Measurements from ENCODE around the gene ZDHHC8. TPM values are rescaled to one million over a fixed set of nuclear protein-coding genes. Genes with fewer than 3 reads are reported as not detected.

The ZDHHC8 gene
- total and polyA plus RNA-seq, 3 experiments from 2014 or later: 4.4 to 80.7 (median 74.7) TPM

DNA sequence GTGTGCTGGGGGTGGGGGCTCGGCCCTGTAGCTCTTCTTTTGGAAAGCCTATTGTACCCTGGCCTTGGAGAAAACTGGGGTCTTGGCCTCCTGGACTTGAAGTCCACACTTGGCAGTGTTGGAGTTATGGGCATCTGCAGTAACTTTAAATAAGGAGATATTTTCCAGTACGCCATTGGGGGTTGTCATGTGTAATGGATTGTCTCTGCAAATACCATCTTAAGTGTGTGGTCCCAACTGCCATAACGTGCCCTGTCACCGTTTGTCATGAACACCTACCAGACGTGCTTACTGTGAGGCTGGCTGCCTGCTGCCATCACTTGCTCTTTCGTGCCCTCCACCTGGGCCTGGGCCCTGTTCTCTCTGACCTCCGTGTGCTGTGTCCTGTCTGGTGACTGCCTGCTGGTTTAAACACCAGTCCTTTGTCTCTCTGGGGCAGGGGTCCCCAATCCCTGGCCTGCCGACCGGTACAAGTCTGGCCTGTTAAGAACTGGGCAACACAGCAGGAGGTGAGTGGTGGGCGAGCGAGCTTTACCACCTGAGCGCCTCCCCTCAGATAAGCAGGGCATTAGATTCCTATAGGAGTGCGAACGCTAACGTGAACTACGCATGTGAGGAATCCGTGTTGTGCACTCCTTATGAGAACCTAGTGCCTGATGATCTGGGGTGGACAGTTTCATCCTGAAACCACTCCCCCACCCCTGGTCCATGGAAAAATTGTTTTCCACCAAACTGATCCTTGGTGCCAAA is 3.6 kb upstream of the ZDHHC8 start:
- peaks cover 0 to 41% (median 2%) of the 10 kb centered on the region in 3 donors for H3K36me3 Mint-ChIP-seq
- H3K27me3 ChIP-seq (ENCODE audit: insufficient read depth, low read length, poor library complexity, severe bottlenecking): no peaks in the 10 kb centered on the region
- H3K27ac Mint-ChIP-seq: peak overlapping the region in 3 of 8 donors; percentile 58 to 92 (median 79)
- no peaks in the 10 kb centered on the region for H3K9me3 ChIP-seq (ENCODE audit: low read length)
- H3K27me3 Mint-ChIP-seq: no peaks in the 10 kb centered on the region
- CTCF ChIA-PET: interaction anchor here (1.3 to 3.5 kb wide), 5 partner anchors 10 to 155 kb away, joined by 3 to 25 read pairs (median 5); no protein-coding TSS in a partner anchor
- H3K4me3 Mint-ChIP-seq: peak overlapping the region in 1 of 7 donors; percentile 86
- H3K4me1 ChIP-seq (ENCODE audit: insufficient read depth, low read length): peaks cover 25% of the 10 kb centered on the region
- no peak overlapping the region for H3K27ac ChIP-seq (ENCODE audit: low read depth, low read length)
- DNase-seq: no peak
- peaks cover 10 to 30% (median 13%) of the 10 kb centered on the region in 3 donors for H3K4me1 Mint-ChIP-seq
- peaks cover 16% of the 10 kb centered on the region for H3K36me3 ChIP-seq (ENCODE audit: insufficient read depth, low read length)
- no peak overlapping the region for H3K4me3 ChIP-seq (ENCODE audit: low read length)
- H3K9me3 Mint-ChIP-seq: no peaks in the 10 kb centered on the region
- POLR2A ChIA-PET: no interaction called here

DNA sequence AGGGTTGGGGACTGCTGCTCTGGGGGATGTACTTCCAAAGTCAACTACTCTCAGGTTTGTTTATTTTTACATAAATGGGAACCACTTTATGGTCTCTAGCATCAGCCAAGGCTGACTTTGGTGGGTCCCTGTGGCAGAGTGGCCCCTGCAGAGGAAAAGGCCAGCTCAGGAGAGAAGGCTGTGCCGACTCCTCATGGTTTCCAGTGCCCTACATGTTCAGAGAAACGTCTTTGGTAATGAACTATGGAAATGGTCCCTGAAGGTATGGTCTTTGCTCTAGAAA is 3.0 kb upstream of the ZDHHC8 start:
- Histone ChIP-seq H3K4me3 (ENCODE audit: low read length) (no peak overlapping the region), H3K27me3 (ENCODE audit: insufficient read depth, low read length, poor library complexity, severe bottlenecking) (no peaks in the 10 kb centered on the region), H3K27ac (ENCODE audit: low read depth, low read length) (no peak overlapping the region), H3K9me3 (ENCODE audit: low read length) (no peaks in the 10 kb centered on the region), H3K36me3 (ENCODE audit: insufficient read depth, low read length) (peaks cover 14% of the 10 kb centered on the region), H3K4me1 (ENCODE audit: insufficient read depth, low read length) (peaks cover 25% of the 10 kb centered on the region)
- Mint-ChIP-seq H3K36me3 (peaks cover 0 to 41% (median 2%) of the 10 kb centered on the region in 3 donors), H3K27ac (peak overlapping the region in 4 of 8 donors; percentile 24 to 92 (median 38)), H3K27me3 (no peaks in the 10 kb centered on the region), H3K9me3 (no peaks in the 10 kb centered on the region), H3K4me1 (peaks cover 13 to 32% (median 15%) of the 10 kb centered on the region in 3 donors), H3K4me3 (peak overlapping the region in 1 of 7 donors; percentile 86)
- CTCF ChIA-PET: interaction anchor here (1.3 to 3.5 kb wide), 7 partner anchors 10 to 164 kb away, joined by 3 to 25 read pairs (median 5); no protein-coding TSS in a partner anchor
- DNase-seq: no peak
- POLR2A ChIA-PET: interaction anchor here (1.2 kb wide), 1 partner anchor 11 kb away, joined by 6 read pairs; the partner anchor contains the start of gene TRMT2A

DNA sequence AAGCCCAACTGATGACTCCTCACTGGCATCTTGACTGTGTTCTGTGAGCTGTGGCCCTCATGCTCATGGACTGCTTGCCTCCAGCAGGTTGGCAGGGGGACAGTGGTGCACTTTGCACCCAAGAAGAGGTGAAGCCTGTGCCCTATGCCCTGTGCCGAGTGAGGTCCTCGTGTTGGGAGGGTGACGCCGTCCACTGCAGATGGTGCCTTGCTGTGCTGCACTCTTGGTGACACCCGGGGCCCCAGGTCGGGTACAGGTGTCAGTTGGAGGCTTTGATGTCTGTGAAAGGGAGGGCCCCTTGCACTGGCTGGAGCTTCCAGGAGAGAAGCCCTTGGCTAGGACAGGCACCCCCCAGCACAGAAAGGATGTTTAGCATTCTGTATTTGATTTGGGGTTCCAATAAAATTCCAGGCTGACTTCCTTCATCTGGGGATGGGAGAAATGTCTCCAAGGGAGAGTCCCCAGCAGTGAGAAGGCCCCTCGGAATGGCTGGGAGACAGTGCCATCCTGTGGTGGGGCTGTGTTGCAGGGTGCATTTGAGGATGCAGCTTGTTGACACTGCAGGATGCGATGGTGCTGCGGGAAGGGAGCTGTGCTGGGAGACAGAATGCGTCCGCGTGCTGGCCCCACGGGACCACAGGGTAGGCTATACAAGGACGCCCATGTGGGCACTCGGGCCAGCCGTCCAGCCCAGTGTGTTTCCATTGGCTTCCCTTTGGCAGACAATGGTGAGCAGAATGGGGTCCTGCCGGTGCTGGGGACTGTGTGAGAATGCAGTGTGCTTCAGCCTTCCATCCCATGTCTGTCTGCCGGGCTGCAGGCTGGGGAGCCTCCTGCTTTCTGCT is 2.5 kb upstream of the ZDHHC8 start:
- Histone ChIP-seq H3K27ac (ENCODE audit: low read depth, low read length) (no peak overlapping the region), H3K36me3 (ENCODE audit: insufficient read depth, low read length) (peaks cover 9% of the 10 kb centered on the region), H3K4me3 (ENCODE audit: low read length) (no peak overlapping the region), H3K27me3 (ENCODE audit: insufficient read depth, low read length, poor library complexity, severe bottlenecking) (no peaks in the 10 kb centered on the region), H3K4me1 (ENCODE audit: insufficient read depth, low read length) (peaks cover 31% of the 10 kb centered on the region), H3K9me3 (ENCODE audit: low read length) (no peaks in the 10 kb centered on the region)
- Mint-ChIP-seq H3K27ac (peak overlapping the region in 7 of 8 donors; percentile 15 to 92 (median 47)), H3K27me3 (no peaks in the 10 kb centered on the region), H3K36me3 (peaks cover 0 to 36% (median 2%) of the 10 kb centered on the region in 3 donors), H3K9me3 (no peaks in the 10 kb centered on the region), H3K4me3 (peak overlapping the region in 6 of 7 donors; percentile 24 to 86 (median 56)), H3K4me1 (peaks cover 13 to 33% (median 20%) of the 10 kb centered on the region in 3 donors)
- CTCF ChIA-PET: interaction anchor here (0.6 to 3.5 kb wide), 14 partner anchors 9 to 399 kb away, joined by 3 to 25 read pairs (median 4); partner anchors contain the start of genes RANBP1 and TANGO2
- POLR2A ChIA-PET: interaction anchor here (1.2 kb wide), 1 partner anchor 12 kb away, joined by 6 read pairs; the partner anchor contains the start of gene TRMT2A
- peak; percentile 39 to 74 (median 46) for DNase-seq

DNA sequence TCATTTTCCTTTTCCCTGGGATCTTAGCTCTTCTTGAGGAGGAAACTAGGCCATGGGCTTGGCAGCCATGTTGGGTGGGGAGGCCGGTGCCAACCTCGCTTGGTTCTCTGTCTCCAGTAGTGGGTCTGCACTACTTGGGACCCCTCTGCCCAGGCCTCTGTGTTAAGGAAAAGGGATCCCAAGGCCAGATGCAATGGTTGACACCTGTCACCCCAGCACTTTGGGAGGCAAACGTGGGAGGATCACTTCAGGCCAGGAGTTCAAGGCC is 1.9 kb upstream of the ZDHHC8 start:
- no peaks in the 10 kb centered on the region for H3K9me3 Mint-ChIP-seq
- H3K27me3 ChIP-seq (ENCODE audit: insufficient read depth, low read length, poor library complexity, severe bottlenecking): no peaks in the 10 kb centered on the region
- H3K36me3 Mint-ChIP-seq: peaks cover 0 to 34% (median 2%) of the 10 kb centered on the region in 3 donors
- H3K27me3 Mint-ChIP-seq: no peaks in the 10 kb centered on the region
- H3K27ac Mint-ChIP-seq: peak overlapping the region in 3 of 8 donors; percentile 77 to 92 (median 89)
- peaks cover 36% of the 10 kb centered on the region for H3K4me1 ChIP-seq (ENCODE audit: insufficient read depth, low read length)
- H3K27ac ChIP-seq (ENCODE audit: low read depth, low read length): no peak overlapping the region
- peaks cover 9% of the 10 kb centered on the region for H3K36me3 ChIP-seq (ENCODE audit: insufficient read depth, low read length)
- H3K4me3 Mint-ChIP-seq: peak overlapping the region in 2 of 7 donors; percentile 46 to 50
- no peak overlapping the region for H3K4me3 ChIP-seq (ENCODE audit: low read length)
- no peak for DNase-seq
- CTCF ChIA-PET: interaction anchor here (0.6 to 3.5 kb wide), 13 partner anchors 9 to 399 kb away, joined by 3 to 25 read pairs (median 5); partner anchors contain the start of genes RANBP1 and TANGO2
- peaks cover 17 to 38% (median 25%) of the 10 kb centered on the region in 3 donors for H3K4me1 Mint-ChIP-seq
- POLR2A ChIA-PET: interaction anchor here (1.2 kb wide), 1 partner anchor 12 kb away, joined by 6 read pairs; the partner anchor contains the start of gene TRMT2A
- no peaks in the 10 kb centered on the region for H3K9me3 ChIP-seq (ENCODE audit: low read length)

DNA sequence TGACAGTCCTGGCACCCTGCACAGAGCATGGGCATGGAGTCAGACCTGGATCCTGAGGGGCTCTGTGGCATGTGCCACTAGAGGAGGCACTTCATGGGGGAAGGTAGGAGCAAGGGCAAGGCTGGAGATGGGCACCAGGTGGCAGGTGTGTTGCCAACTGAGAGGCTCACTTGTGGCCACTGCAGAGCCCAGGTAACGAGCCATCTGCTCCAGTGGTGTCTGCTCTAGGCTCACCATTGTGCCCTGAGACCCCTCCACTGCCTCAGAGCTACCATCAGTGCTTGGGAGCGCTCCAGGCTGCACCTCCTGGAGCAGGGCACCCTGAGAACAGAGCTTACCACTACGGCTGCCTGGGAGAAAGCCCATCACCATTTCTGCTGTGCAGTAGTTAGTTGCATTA is 1.3 kb upstream of the ZDHHC8 start:
- H3K4me3 ChIP-seq (ENCODE audit: low read length): no peak overlapping the region
- H3K27me3 Mint-ChIP-seq: no peaks in the 10 kb centered on the region
- peaks cover 38% of the 10 kb centered on the region for H3K4me1 ChIP-seq (ENCODE audit: insufficient read depth, low read length)
- H3K36me3 Mint-ChIP-seq: peaks cover 0 to 27% (median 2%) of the 10 kb centered on the region in 3 donors
- no peaks in the 10 kb centered on the region for H3K9me3 ChIP-seq (ENCODE audit: low read length)
- H3K27me3 ChIP-seq (ENCODE audit: insufficient read depth, low read length, poor library complexity, severe bottlenecking): no peaks in the 10 kb centered on the region
- ChIA-PET CTCF (interaction anchor here (0.7 to 3.5 kb wide), 7 partner anchors 8 to 400 kb away, joined by 3 to 25 read pairs (median 6); partner anchors contain the start of gene TANGO2), POLR2A (interaction anchor here (0.9 kb wide), 1 partner anchor 10 kb away, joined by 3 read pairs; no protein-coding TSS in a partner anchor)
- DNase-seq: peak in 1 of 5 donors; percentile 11
- no peaks in the 10 kb centered on the region for H3K9me3 Mint-ChIP-seq
- H3K27ac Mint-ChIP-seq: peak overlapping the region in 7 of 8 donors; percentile 24 to 92 (median 61)
- peaks cover 9% of the 10 kb centered on the region for H3K36me3 ChIP-seq (ENCODE audit: insufficient read depth, low read length)
- H3K27ac ChIP-seq (ENCODE audit: low read depth, low read length): no peak overlapping the region
- H3K4me3 Mint-ChIP-seq: peak overlapping the region; percentile 50 to 77 (median 62)
- peaks cover 17 to 43% (median 25%) of the 10 kb centered on the region in 3 donors for H3K4me1 Mint-ChIP-seq

DNA sequence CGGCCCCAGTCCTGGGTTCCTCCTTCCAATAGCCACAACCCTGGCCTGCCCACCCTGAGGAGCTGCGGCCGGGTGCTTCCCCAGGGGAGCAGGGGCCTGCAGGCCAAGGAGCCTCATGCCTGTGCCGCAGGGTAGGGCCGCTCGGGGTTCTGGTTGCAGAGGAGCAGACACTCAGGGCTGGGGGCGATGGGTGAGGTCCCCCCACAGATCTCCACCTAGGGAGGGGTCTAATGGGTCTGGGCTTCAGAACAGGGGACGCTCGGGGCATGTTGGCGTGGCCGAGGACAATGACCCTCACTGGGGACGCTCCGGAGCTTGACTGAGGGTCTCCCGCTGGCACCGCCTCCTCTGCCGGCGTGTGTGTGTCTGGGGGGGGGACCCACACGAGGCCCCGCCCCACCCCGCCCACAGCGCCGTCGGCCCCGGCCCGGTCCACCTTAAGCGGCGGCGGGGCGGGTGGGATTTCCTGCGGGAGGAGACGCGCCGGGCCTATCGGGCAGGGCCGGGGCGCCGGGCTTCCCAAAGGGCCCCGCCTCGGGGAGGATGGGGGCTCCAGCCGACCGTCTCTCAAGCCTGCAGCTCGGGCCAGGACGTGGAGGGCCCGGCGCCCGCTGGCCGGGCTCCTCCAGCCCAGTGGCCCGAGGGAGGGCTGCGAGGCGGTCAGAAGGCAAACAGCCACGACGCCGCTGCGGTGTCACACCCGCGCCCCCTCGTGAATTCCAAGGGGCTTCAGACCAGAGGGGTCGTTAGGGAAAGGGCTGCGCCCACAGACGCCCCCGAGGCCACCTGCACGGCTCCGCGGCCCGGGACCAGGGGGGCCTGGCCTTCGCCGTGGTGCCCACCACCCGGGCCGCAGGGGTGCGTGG is 640 bp upstream of the ZDHHC8 start:
- no peaks in the 10 kb centered on the region for H3K9me3 Mint-ChIP-seq
- H3K27ac Mint-ChIP-seq: peak overlapping the region in 4 of 8 donors; percentile 34 to 92 (median 62)
- Histone ChIP-seq H3K9me3 (ENCODE audit: low read length) (no peaks in the 10 kb centered on the region), H3K4me3 (ENCODE audit: low read length) (peak overlapping the region; percentile 71), H3K27me3 (ENCODE audit: insufficient read depth, low read length, poor library complexity, severe bottlenecking) (no peaks in the 10 kb centered on the region), H3K36me3 (ENCODE audit: insufficient read depth, low read length) (peaks cover 2% of the 10 kb centered on the region), H3K4me1 (ENCODE audit: insufficient read depth, low read length) (peaks cover 38% of the 10 kb centered on the region), H3K27ac (ENCODE audit: low read depth, low read length) (peak overlapping the region; percentile 79)
- no peaks in the 10 kb centered on the region for H3K27me3 Mint-ChIP-seq
- peak overlapping the region; percentile 41 to 77 (median 62) for H3K4me3 Mint-ChIP-seq
- CTCF ChIA-PET: interaction anchor here (0.7 to 3.5 kb wide), 4 partner anchors 13 to 162 kb away, joined by 3 to 25 read pairs (median 10); no protein-coding TSS in a partner anchor
- peaks cover 17 to 45% (median 25%) of the 10 kb centered on the region in 3 donors for H3K4me1 Mint-ChIP-seq
- H3K36me3 Mint-ChIP-seq: peaks cover 0 to 21% (median 2%) of the 10 kb centered on the region in 3 donors
- POLR2A ChIA-PET: interaction anchor here (0.9 kb wide), 1 partner anchor 11 kb away, joined by 3 read pairs; no protein-coding TSS in a partner anchor
- DNase-seq: peak; percentile 71 to 84 (median 74)
